ENCODE data around the gene AHSA1.

The AHSA1 gene

DNA sequence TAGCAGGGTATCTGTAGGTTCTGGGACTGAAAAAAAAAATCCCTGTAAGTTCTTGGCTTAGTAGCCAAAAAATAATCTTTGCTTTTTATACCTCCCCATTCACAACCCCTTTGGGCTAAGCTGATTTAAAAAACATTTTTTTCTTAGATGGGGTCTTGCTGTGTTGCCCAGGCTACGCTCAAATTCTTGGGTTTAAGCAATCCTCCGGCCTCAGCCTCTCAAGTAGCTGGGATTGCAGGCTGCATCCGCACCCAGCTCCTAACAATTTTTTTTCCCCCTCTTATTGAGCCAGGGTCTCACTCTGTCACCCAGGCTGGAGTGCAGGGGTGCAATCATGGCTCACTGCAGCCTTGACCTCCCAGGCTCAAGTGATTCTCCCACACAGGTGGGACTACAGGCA, 49.9 kb downstream of the AHSA1 start:
- DNase-seq: no peak

- DNase-seq: no peak
Observed at GRCh38 chr14:77508249-77508648, 50.4 kb downstream of the AHSA1 start.

GRCh38 chr14:77508876-77509275, 51.0 kb downstream of the AHSA1 start:
- no peak for DNase-seq

- DNase-seq: no peak
Observed at GRCh38 chr14:77509366-77509765, 51.5 kb downstream of the AHSA1 start.

- DNase-seq: no peak
Observed at GRCh38 chr14:77511486-77512162, 53.7 kb downstream of the AHSA1 start.

GRCh38 chr14:77516126-77516525, 58.2 kb downstream of the AHSA1 start:
- no peak for DNase-seq
